Measurements from ENCODE around the gene GRID1.

DNA sequence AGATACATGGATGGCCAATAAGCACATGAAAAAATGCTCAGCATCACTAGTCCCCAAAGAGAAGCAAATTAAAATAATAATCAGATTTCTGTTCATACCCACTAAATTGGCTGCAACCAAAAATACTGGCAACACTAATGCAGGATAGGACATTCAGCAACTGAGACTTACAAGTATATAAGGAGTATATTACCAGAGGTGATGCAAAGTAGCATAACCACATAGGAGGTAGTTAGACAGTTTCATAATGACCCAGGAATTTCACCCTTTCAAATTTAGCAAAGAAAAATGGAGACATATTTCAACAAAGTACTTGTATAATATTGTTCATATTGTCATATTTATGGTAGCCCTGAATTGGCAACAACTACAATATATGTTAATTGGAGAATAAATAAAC lies 727.8 kb downstream of the GRID1 start:
- no peak for TF ChIP-seq POLR2A (IDR thresholded peaks at IDR 0.05; ENCODE audit: low read length)
- no peak for TF ChIP-seq GATA1 (IDR thresholded peaks at IDR 0.05; ENCODE audit: low read depth, low read length)

All from erythroblast (primary cell).